UCSD-AML1 (cell line): Measurements from ENCODE around the gene MAP2K2.
"Not testable (repeated sequence)": the region's sequence is repeated elsewhere in the genome, so short reads cannot be mapped to it uniquely, and the experiment has no call there.

Source experiments
- DNase-seq: peaks from one replicate; lab custom pipeline; 2025; ENCODE audit not compliant: unreplicated experiment; lab: John Stamatoyannopoulos, UW

The MAP2K2 gene

GRCh38 chr19:4123615-4124568, at the start of gene MAP2K2:
TSS of gene MAP2K2 (minus strand) at chr19:4124122. CDS start at chr19:4123875, 247 bp downstream.
- DNase-seq = peak; percentile 94

GRCh38 chr19:4172861-4173473, 49.0 kb upstream of the MAP2K2 start:
- peak; percentile 54 for DNase-seq

GRCh38 chr19:4171676-4172075, 47.8 kb upstream of the MAP2K2 start:
- no peak for DNase-seq

- DNase-seq = no peak
These were observed 40.3 kb upstream of the MAP2K2 start for GRCh38 chr19:4164262-4164661.

GRCh38 chr19:4161415-4162077, 37.6 kb upstream of the MAP2K2 start:
- DNase-seq = no peak

GRCh38 chr19:4157971-4158370, 34.0 kb upstream of the MAP2K2 start:
- not testable (repeated sequence) for DNase-seq

GRCh38 chr19:4157164-4157563, 33.2 kb upstream of the MAP2K2 start:
- no peak for DNase-seq

- DNase-seq = no peak
These were observed 30.8 kb upstream of the MAP2K2 start for GRCh38 chr19:4154571-4155312.

- no peak for DNase-seq
These were observed 28.5 kb upstream of the MAP2K2 start for GRCh38 chr19:4152241-4152998.

GRCh38 chr19:4151623-4152022, 27.7 kb upstream of the MAP2K2 start:
- DNase-seq = no peak

- no peak for DNase-seq
These were observed 25.8 kb upstream of the MAP2K2 start for GRCh38 chr19:4149518-4150288.

GRCh38 chr19:4144666-4145249, 20.8 kb upstream of the MAP2K2 start:
- no peak for DNase-seq

- not testable (repeated sequence) for DNase-seq
These were observed 19.0 kb upstream of the MAP2K2 start for GRCh38 chr19:4142916-4143315.

- DNase-seq = peak; percentile 41
These were observed 16.4 kb upstream of the MAP2K2 start for GRCh38 chr19:4140237-4140711.

- DNase-seq = peak; percentile 83
These were observed 15.8 kb upstream of the MAP2K2 start for GRCh38 chr19:4139614-4140236.

GRCh38 chr19:4138445-4138844, 14.5 kb upstream of the MAP2K2 start:
- DNase-seq = no peak

- DNase-seq = no peak
These were observed 12.8 kb upstream of the MAP2K2 start for GRCh38 chr19:4136680-4137088.

- DNase-seq = not testable (repeated sequence)
These were observed 11.5 kb upstream of the MAP2K2 start for GRCh38 chr19:4135386-4135785.
